ENCODE data around the gene GPD1L.

GPD1L gene

GRCh38 chr3:32143849-32144757 is 37.7 kb downstream of the GPD1L start:
- peak; percentile 46 to 63 for DNase-seq (ENCODE audit: low spot score in 2 of 2)
- H3K27ac Mint-ChIP-seq = no peak overlapping the region

GRCh38 chr3:32146746-32147211 is 40.4 kb downstream of the GPD1L start:
- Mint-ChIP-seq H3K27ac (no peak overlapping the region), H3K36me3 (peaks cover 44% of the 10 kb centered on the region), H3K4me3 (no peak overlapping the region), H3K4me1 (no peaks in the 10 kb centered on the region), H3K9me3 (no peaks in the 10 kb centered on the region)
- DNase-seq (ENCODE audit: low spot score in 2 of 2) = no peak
- no peak for ATAC-seq

More at GRCh38 chr3:32143849-32144757, 37.7 kb downstream of the GPD1L start:
- peak; percentile 73 for ATAC-seq
- Mint-ChIP-seq H3K36me3 (peaks cover 17% of the 10 kb centered on the region), H3K9me3 (no peaks in the 10 kb centered on the region), H3K4me1 (no peaks in the 10 kb centered on the region), H3K4me3 (no peak overlapping the region)

GRCh38 chr3:32147509-32147908 is 41.1 kb downstream of the GPD1L start:
- H3K9me3 Mint-ChIP-seq = no peaks in the 10 kb centered on the region
- H3K4me3 Mint-ChIP-seq = no peak overlapping the region
- no peaks in the 10 kb centered on the region for H3K4me1 Mint-ChIP-seq
- peak overlapping the region; percentile 54 for H3K27ac Mint-ChIP-seq
- ATAC-seq = no peak
- no peak for DNase-seq (ENCODE audit: low spot score in 2 of 2)
- H3K36me3 Mint-ChIP-seq = peaks cover 51% of the 10 kb centered on the region

GRCh38 chr3:32147933-32148332 is 41.5 kb downstream of the GPD1L start:
- peaks cover 56% of the 10 kb centered on the region for H3K36me3 Mint-ChIP-seq

GRCh38 chr3:32148351-32148750 is 41.9 kb downstream of the GPD1L start:
- Mint-ChIP-seq H3K9me3 (no peaks in the 10 kb centered on the region), H3K36me3 (peaks cover 57% of the 10 kb centered on the region), H3K4me3 (no peak overlapping the region), H3K4me1 (no peaks in the 10 kb centered on the region), H3K27ac (peak overlapping the region; percentile 54)
- DNase-seq (ENCODE audit: low spot score in 2 of 2) = no peak
- ATAC-seq = no peak

More at GRCh38 chr3:32147933-32148332, 41.5 kb downstream of the GPD1L start:
- Mint-ChIP-seq H3K4me3 (no peak overlapping the region), H3K27ac (peak overlapping the region; percentile 54), H3K9me3 (no peaks in the 10 kb centered on the region), H3K4me1 (no peaks in the 10 kb centered on the region)
- ATAC-seq = no peak
- no peak for DNase-seq (ENCODE audit: low spot score in 2 of 2)

- Mint-ChIP-seq H3K4me3 (no peak overlapping the region), H3K27ac (no peak overlapping the region), H3K9me3 (no peaks in the 10 kb centered on the region), H3K36me3 (peaks cover 51% of the 10 kb centered on the region), H3K4me1 (no peaks in the 10 kb centered on the region)
- no peak for ATAC-seq
- no peak for DNase-seq (ENCODE audit: low spot score in 2 of 2)
Measured at GRCh38 chr3:32153414-32154204, 47.2 kb downstream of the GPD1L start.

GRCh38 chr3:32154205-32154579 is 47.8 kb downstream of the GPD1L start:
- no peak for DNase-seq (ENCODE audit: low spot score in 2 of 2)
- no peak overlapping the region for H3K27ac Mint-ChIP-seq
- no peak overlapping the region for H3K4me3 Mint-ChIP-seq
- peaks cover 55% of the 10 kb centered on the region for H3K36me3 Mint-ChIP-seq
- no peaks in the 10 kb centered on the region for H3K4me1 Mint-ChIP-seq
- ATAC-seq = no peak
- no peaks in the 10 kb centered on the region for H3K9me3 Mint-ChIP-seq

- no peak for DNase-seq (ENCODE audit: low spot score in 2 of 2)
- H3K9me3 Mint-ChIP-seq = no peaks in the 10 kb centered on the region
- H3K4me3 Mint-ChIP-seq = no peak overlapping the region
- no peaks in the 10 kb centered on the region for H3K4me1 Mint-ChIP-seq
- ATAC-seq = no peak
- H3K36me3 Mint-ChIP-seq = peaks cover 49% of the 10 kb centered on the region
- H3K27ac Mint-ChIP-seq = no peak overlapping the region
Measured at GRCh38 chr3:32155117-32155516, 48.7 kb downstream of the GPD1L start.

GRCh38 chr3:32157600-32158264 is 51.3 kb downstream of the GPD1L start:
- Mint-ChIP-seq H3K4me3 (no peak overlapping the region), H3K4me1 (no peaks in the 10 kb centered on the region), H3K9me3 (no peaks in the 10 kb centered on the region), H3K36me3 (peaks cover 22% of the 10 kb centered on the region), H3K27ac (peak overlapping the region; percentile 44)
- ATAC-seq = no peak
- DNase-seq (ENCODE audit: low spot score in 2 of 2) = no peak

GRCh38 chr3:32160706-32161214 is 54.3 kb downstream of the GPD1L start:
- H3K27ac Mint-ChIP-seq = peak overlapping the region; percentile 26
- H3K36me3 Mint-ChIP-seq = peaks cover 36% of the 10 kb centered on the region

GRCh38 chr3:32165442-32165841 is 59.0 kb downstream of the GPD1L start:
- Mint-ChIP-seq H3K4me3 (no peak overlapping the region), H3K4me1 (no peaks in the 10 kb centered on the region), H3K36me3 (peaks cover 40% of the 10 kb centered on the region), H3K9me3 (peaks cover 2% of the 10 kb centered on the region), H3K27ac (no peak overlapping the region)
- DNase-seq (ENCODE audit: low spot score in 2 of 2) = no peak
- no peak for ATAC-seq

More at GRCh38 chr3:32160706-32161214, 54.3 kb downstream of the GPD1L start:
- Mint-ChIP-seq H3K4me1 (no peaks in the 10 kb centered on the region), H3K9me3 (no peaks in the 10 kb centered on the region), H3K4me3 (no peak overlapping the region)
- ATAC-seq = no peak
- no peak for DNase-seq (ENCODE audit: low spot score in 2 of 2)

GRCh38 chr3:32166654-32167053 is 60.2 kb downstream of the GPD1L start:
- ATAC-seq (no peak), DNase-seq (ENCODE audit: low spot score in 2 of 2) (no peak)
- H3K36me3 Mint-ChIP-seq = peaks cover 40% of the 10 kb centered on the region

GRCh38 chr3:32172420-32172819 is 66.0 kb downstream of the GPD1L start:
- no peaks in the 10 kb centered on the region for H3K36me3 Mint-ChIP-seq
- H3K9me3 Mint-ChIP-seq = peaks cover 9% of the 10 kb centered on the region
- DNase-seq (ENCODE audit: low spot score in 2 of 2) (no peak), ATAC-seq (no peak)
- H3K4me3 Mint-ChIP-seq = no peak overlapping the region
- H3K27ac Mint-ChIP-seq = no peak overlapping the region
- peaks cover 8% of the 10 kb centered on the region for H3K4me1 Mint-ChIP-seq

More at GRCh38 chr3:32166654-32167053, 60.2 kb downstream of the GPD1L start:
- Mint-ChIP-seq H3K9me3 (peaks cover 8% of the 10 kb centered on the region), H3K4me3 (no peak overlapping the region), H3K4me1 (no peaks in the 10 kb centered on the region), H3K27ac (no peak overlapping the region)

- H3K4me3 Mint-ChIP-seq = no peak overlapping the region
- peaks cover 10% of the 10 kb centered on the region for H3K4me1 Mint-ChIP-seq
- no peaks in the 10 kb centered on the region for H3K36me3 Mint-ChIP-seq
- no peak overlapping the region for H3K27ac Mint-ChIP-seq
- peaks cover 7% of the 10 kb centered on the region for H3K9me3 Mint-ChIP-seq
- ATAC-seq (no peak), DNase-seq (ENCODE audit: low spot score in 2 of 2) (peak; percentile 43 to 63)
Measured at GRCh38 chr3:32175607-32176197, 69.3 kb downstream of the GPD1L start.
